Thyroid gland (tissue), 4 donors: Measurements from ENCODE around the gene CHRNE. TPM values are rescaled to one million over a fixed set of nuclear protein-coding genes. Genes with fewer than 3 reads are reported as not detected.
A peak's percentile ranks its signal among the peaks of the same experiment; 100 is the strongest.

Source experiments
- DNase-seq, 2 donors: peaks; one replicate each; pipeline ENCODE4 v3.0.0-alpha.2; 2019
- H3K27ac ChIP-seq, 3 donors: fragments of 200-600 bp; sonication (generic); 1 replicate in 2 of 3; 2 replicates in 1 of 3; pipeline ENCODE4 v1.5.1; 2016 to 2019; ENCODE audit warnings: mild to moderate bottlenecking in 1 of 3, moderate library complexity in 1 of 3
- H3K27me3 ChIP-seq: fragments of 200-600 bp; sonication (generic); one replicate; pipeline ENCODE4 v1.5.1; 2019
- H3K36me3 ChIP-seq, 2 donors: fragments of 200-600 bp; sonication (generic); one replicate each; pipeline ENCODE4 v1.5.1; 2016 to 2019
- H3K4me1 ChIP-seq, 2 donors: fragments of 200-600 bp; sonication (generic); one replicate each; pipeline ENCODE4 v1.5.1; 2017 to 2019
- H3K4me3 ChIP-seq, 3 donors: fragments of 200-600 bp; sonication (generic); replicated peaks in 1 of 3; 1 replicate in 2 of 3; 2 replicates in 1 of 3; pipeline ENCODE4 v1.5.1; 2016; ENCODE audit warnings: mild to moderate bottlenecking in 1 of 3
- H3K9me3 ChIP-seq: fragments of 200-600 bp; sonication (generic); one replicate; pipeline ENCODE4 v1.5.1; 2017
- CTCF ChIP-seq, 6 experiments: fragments of 200-600 bp in 3 of 6; fragments of 450-650 bp in 3 of 6; sonication (generic) in 3 of 6; IDR thresholded peaks; one replicate each; pipeline ENCODE4 v1.5.1; 2016 to 2019; ENCODE audit warnings: antibody characterized with exemption in 6 of 6, mild to moderate bottlenecking in 2 of 6, inconsistent platforms in 1 of 6, moderate library complexity in 1 of 6
- POLR2A ChIP-seq, 2 donors: fragments of 450-650 bp; IDR thresholded peaks; one replicate each; pipeline ENCODE4 v1.6.1; 2017; ENCODE audit warnings: antibody characterized with exemption in 2 of 2, mild to moderate bottlenecking in 2 of 2, moderate library complexity in 1 of 2
- WGBS, 2 donors: methylation state at CpG; one replicate each; pipeline ENCODE4 v1.1.5; 2017; 5-methylcytosine and 5-hydroxymethylcytosine counted together
- intact Hi-C: fragments of 100-400 bp; cut with DNase I; formaldehyde crosslinking; loops from one replicate; pipeline ENCODE4 v1.15.1; 2023
- total RNA-seq, 4 donors: library from RNA; depleted of rRNA; stranded (reverse); fragments of >200 nt; gene quantifications; one replicate each; pipeline ENCODE4 v1.2.3, GENCODE V29; 2016

CHRNE gene
- total RNA-seq, 4 donors from 2014 or later: 0.29 to 0.83 (median 0.49) TPM

- intact Hi-C loops: no loop called here
- Histone ChIP-seq H3K27me3 (no peaks in the 10 kb centered on the region), H3K4me3 (peak overlapping the region; percentile 41 to 98 (median 66)), H3K36me3 (peaks cover 0 to 7% of the 10 kb centered on the region in 2 donors), H3K4me1 (peaks cover 21 to 64% of the 10 kb centered on the region in 2 donors), H3K27ac (peak overlapping the region; percentile 80 to 98 (median 94)), H3K9me3 (no peaks in the 10 kb centered on the region)
- 0 to 1% methylated on average over 9 to 21 of the region's 75 CpGs for WGBS, 2 donors
- TF ChIP-seq CTCF (IDR thresholded peaks at IDR 0.05) (no peak), POLR2A (IDR thresholded peaks at IDR 0.05) (peak in 1 of 2 donors; percentile 28)
- DNase-seq: peak; percentile 73 to 75
Measured at GRCh38 chr17:4949321-4950074, 46.6 kb upstream of the CHRNE start.

GRCh38 chr17:4948931-4949320, 46.0 kb upstream of the CHRNE start:
- TF ChIP-seq POLR2A (IDR thresholded peaks at IDR 0.05): peak; percentile 39 to 66
- TF ChIP-seq CTCF (IDR thresholded peaks at IDR 0.05): peak in 2 of 6 experiments; percentile 9 to 15
- DNase-seq: peak; percentile 82 to 85
- Histone ChIP-seq H3K27ac (peak overlapping the region; percentile 80 to 98 (median 94)), H3K9me3 (no peaks in the 10 kb centered on the region), H3K4me3 (peak overlapping the region; percentile 41 to 98 (median 66)), H3K36me3 (peaks cover 0 to 7% of the 10 kb centered on the region in 2 donors), H3K4me1 (peaks cover 21 to 63% of the 10 kb centered on the region in 2 donors), H3K27me3 (no peaks in the 10 kb centered on the region)
- intact Hi-C loops: no loop called here
- 0 to 1% methylated on average over 9 to 32 of the region's 40 CpGs for WGBS, 2 donors

- peak; percentile 90 to 92 for DNase-seq
- H3K4me3 ChIP-seq: peak within 1 kb of the TSS; percentile 98 to 99 (median 99)
- WGBS, 2 donors: 0% methylated on average over 17 to 28 of the region's 59 CpGs
- H3K9me3 ChIP-seq: no peaks in the 10 kb centered on the region
- peak within 1 kb of the TSS; percentile 91 to 98 (median 94) for H3K27ac ChIP-seq
- no peaks in the 10 kb centered on the region for H3K27me3 ChIP-seq
- H3K4me1 ChIP-seq: peaks cover 19 to 57% of the 10 kb centered on the region in 2 donors
- TF ChIP-seq CTCF (IDR thresholded peaks at IDR 0.05) (no peak), POLR2A (IDR thresholded peaks at IDR 0.05) (peak; percentile 70 to 77)
- peaks cover 0 to 7% of the 10 kb centered on the region in 2 donors for H3K36me3 ChIP-seq
- intact Hi-C loops: no loop called here
Measured at GRCh38 chr17:4948166-4948930, 45.5 kb upstream of the CHRNE start, which contains the start of gene PFN1. Gene PFN1 (minus strand): TSS chr17:4948530. CDS start chr17:4948394, 136 bp downstream.

- H3K27me3 ChIP-seq: no peaks in the 10 kb centered on the region
- 0 to 1% methylated on average over 9 to 13 of the region's 56 CpGs for WGBS, 2 donors
- peaks cover 7% of the 10 kb centered on the region in 2 donors for H3K36me3 ChIP-seq
- no peaks in the 10 kb centered on the region for H3K9me3 ChIP-seq
- intact Hi-C loops: no loop called here
- TF ChIP-seq CTCF (IDR thresholded peaks at IDR 0.05): no peak
- no peak for TF ChIP-seq POLR2A (IDR thresholded peaks at IDR 0.05)
- peak overlapping the region; percentile 98 to 99 (median 99) for H3K4me3 ChIP-seq
- H3K4me1 ChIP-seq: peaks cover 12 to 50% of the 10 kb centered on the region in 2 donors
- H3K27ac ChIP-seq: peak overlapping the region; percentile 91 to 94 (median 94)
- peak; percentile 55 for DNase-seq
Measured at GRCh38 chr17:4947411-4948165, 44.7 kb upstream of the CHRNE start.
